T-helper 1 cell (primary cell): ENCODE results near the gene SLC38A4.
"Not testable (repeated sequence)": the region's sequence is repeated elsewhere in the genome, so short reads cannot be mapped to it uniquely, and the experiment has no call there.

Source experiments
- DNase-seq, 5 donors: peaks; one replicate each; pipeline ENCODE4 v3.0.0-alpha.2; 2012 to 2020
- total RNA-seq, 4 donors: gene quantifications; one replicate each; lab custom pipeline; 2026; lab: John Stamatoyannopoulos, UW

The SLC38A4 gene, protein sequence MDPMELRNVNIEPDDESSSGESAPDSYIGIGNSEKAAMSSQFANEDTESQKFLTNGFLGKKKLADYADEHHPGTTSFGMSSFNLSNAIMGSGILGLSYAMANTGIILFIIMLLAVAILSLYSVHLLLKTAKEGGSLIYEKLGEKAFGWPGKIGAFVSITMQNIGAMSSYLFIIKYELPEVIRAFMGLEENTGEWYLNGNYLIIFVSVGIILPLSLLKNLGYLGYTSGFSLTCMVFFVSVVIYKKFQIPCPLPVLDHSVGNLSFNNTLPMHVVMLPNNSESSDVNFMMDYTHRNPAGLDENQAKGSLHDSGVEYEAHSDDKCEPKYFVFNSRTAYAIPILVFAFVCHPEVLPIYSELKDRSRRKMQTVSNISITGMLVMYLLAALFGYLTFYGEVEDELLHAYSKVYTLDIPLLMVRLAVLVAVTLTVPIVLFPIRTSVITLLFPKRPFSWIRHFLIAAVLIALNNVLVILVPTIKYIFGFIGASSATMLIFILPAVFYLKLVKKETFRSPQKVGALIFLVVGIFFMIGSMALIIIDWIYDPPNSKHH
- total RNA-seq = 0 reads per million in 4 donors

DNA sequence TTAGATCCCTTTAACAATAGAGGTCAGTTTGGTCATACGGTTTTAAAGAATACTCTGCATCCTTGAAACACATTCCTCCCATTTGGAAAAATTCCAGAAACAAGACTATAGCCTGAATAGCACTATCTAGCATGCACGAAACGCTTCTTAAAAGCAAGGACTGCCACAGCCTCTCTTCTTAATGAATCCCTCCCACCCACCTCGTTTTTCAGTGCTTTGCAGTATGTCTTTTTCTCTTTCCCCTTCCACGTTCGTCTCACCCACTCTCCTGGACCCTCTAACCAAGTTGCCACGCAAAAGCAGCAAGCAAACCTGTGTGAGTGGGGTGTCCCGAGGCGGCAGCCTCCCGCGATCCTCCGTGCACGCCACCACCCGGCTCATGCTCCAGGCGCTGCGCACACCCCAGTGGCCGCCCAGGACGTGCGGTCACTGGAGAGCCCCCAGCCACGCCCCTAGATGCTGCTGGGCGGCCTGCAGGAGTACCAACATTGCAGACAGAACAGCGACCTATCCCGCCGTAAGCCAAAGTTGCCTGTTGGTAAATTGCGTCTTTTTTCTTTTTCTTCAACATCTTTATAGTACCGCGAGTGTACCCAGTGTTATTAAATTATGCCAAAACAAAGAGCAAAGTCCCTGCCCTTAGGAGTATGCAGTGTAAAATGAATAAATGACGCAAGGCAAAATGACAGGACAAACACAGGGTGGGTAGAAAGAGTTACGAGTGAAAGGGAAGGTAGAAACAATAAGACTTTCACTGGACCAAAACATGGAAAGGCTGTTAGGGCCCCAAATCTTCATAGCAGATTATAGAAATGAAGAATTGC is at the start of gene SLC38A4:
Gene SLC38A4, minus strand, starts transcription at position 407 of the 824 bp plus-strand sequence. CDS start 32,926 bp downstream, outside the sequence.
- no peak for DNase-seq

DNA sequence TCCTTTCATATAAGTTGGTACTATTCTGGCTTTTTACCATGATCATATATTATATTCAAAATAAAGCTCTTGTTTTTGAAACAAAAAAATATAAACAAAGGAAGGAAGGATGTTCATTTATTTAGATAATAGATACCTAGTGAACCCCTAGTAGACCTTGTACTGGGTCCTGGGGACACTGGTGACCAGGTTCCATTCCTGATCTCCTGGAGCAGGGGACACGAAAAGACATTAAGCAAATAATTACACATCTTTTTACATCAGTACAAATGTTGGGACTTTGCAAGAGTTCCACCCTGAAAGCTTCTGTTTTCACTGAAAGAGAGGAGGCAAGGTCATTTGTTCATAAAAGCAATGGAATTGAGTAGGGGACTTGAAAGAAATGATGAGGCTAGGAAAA is 49.3 kb upstream of the SLC38A4 start:
- no peak for DNase-seq

DNA sequence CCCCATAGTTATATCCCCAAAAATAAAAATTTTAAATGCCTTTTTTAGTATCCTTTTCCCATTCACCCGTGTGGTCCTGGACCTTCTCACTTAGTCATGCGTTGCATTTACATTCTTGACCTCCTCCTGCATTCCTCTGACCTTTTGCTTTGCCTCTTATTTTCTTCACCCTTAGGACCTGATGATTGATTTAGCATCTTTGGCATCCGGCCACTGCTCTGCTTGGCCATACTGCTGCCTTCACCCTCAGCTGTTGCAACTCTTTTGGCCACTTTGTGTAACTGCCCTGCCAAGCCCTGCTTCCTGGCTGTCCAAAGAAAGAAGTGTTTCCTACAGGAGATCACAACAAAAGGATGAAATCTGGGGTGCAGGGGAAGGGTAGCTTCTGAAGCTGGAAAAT is 48.8 kb upstream of the SLC38A4 start:
- DNase-seq = no peak

GRCh38 chr12:46872135-46872534 is 46.3 kb upstream of the SLC38A4 start:
- DNase-seq = no peak

- DNase-seq = no peak
These were observed 39.5 kb upstream of the SLC38A4 start for GRCh38 chr12:46865311-46865710.

DNA sequence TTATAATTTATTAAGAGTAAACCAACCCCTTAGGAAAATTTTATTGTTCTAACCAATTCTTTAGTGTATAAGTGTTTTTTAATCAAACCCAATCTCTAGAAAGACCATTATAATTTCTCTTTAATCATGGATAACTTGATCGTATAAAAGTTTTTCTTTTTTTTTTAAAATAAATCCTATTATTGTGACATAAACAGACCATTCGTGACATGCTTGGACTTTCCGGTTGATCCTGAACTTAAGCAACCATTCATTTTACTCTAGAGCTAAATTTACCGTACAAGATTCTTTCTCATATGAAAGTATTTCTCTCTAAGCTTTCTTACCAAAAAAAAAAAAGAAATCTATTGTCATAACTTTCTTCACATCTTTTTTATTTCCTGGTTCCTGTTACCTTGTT is 32.6 kb upstream of the SLC38A4 start:
- DNase-seq = no peak

- no peak for DNase-seq
These were observed 31.7 kb upstream of the SLC38A4 start for GRCh38 chr12:46857486-46857885.

DNA sequence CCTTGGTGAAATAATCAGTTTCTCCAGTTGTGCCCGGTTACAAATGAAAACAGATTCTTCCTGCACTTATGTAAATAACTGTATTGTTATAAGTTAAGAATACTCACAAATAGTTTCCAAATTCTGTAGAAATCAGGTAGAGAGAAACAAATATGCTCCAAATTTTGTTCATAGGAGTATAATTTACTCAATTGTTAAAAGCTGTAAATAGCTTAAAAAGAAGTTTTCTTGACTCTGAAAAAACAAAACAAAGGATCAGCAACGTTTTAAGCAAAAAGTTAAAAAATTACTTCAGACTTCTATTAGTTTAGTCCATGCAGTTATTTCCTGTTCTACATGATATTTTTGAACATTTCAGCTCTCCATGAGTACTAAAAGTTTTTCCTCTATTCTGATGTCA is 30.0 kb upstream of the SLC38A4 start:
- no peak for DNase-seq

- not testable (repeated sequence) for DNase-seq
These were observed 28.4 kb upstream of the SLC38A4 start for GRCh38 chr12:46854188-46854587.

DNA sequence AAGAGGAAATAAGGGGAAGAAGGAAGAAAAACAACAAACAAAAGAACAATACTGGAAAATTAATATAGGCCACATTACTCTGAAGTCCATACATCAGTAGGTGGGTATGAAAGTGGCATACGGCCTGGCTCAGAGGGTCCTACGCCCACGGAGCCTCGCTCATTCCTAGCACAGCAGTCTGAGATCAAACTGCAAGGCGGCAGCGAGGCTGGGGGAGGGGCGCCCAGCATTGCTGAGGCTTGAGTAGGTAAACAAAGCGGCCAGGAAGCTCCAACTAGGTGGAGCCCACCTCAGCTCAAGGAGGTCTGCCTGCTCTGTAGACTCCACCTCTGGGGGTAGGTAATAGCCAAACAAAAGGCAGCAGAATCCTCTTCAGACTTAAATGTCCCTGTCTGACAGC is 23.0 kb upstream of the SLC38A4 start:
- not testable (repeated sequence) for DNase-seq

- DNase-seq = no peak
These were observed 21.2 kb upstream of the SLC38A4 start for GRCh38 chr12:46847001-46847400.

- no peak for DNase-seq
These were observed 18.0 kb upstream of the SLC38A4 start for GRCh38 chr12:46843811-46844210.

DNA sequence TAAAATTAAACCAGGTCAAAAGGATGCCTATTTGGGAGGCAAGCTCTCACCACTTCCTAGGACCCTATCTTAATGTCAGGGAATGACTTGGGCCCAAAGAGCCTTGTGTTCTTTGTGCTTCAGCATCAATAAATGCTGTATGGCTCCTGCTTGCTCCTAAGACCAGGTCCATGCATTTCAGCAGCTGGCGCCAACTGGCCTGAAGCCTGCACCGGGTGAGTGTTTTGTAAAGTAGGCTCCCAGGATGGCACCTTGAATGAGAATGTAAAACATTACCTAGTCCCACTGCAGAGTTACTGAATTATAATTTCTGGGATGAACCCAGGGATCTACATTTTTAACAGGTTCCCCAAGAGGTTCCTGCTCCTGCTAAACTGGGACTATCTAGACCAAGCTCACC is 16.1 kb upstream of the SLC38A4 start:
- DNase-seq = no peak

DNA sequence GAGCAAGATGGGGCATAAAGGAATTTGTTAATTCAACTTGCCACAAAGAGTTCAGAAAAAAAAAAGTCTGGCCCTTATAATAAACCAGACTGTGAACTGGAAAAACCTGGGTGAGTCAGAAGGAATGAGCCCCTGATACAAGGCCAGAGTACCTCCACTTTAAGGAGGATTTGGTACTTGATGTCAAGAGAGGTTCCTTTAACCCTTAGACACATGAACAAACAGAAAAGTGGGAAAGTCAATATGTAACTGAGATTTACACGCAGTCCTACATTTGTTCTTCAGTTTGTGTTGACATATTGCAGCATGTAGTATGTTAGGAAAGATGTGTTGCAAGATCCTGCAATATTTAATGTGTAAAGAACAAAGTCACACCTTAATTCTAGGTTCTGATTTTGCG is 14.2 kb upstream of the SLC38A4 start:
- DNase-seq = no peak

- no peak for DNase-seq
These were observed 13.4 kb upstream of the SLC38A4 start for GRCh38 chr12:46839232-46839631.

- no peak for DNase-seq
These were observed 10.0 kb upstream of the SLC38A4 start for GRCh38 chr12:46835785-46836184.

DNA sequence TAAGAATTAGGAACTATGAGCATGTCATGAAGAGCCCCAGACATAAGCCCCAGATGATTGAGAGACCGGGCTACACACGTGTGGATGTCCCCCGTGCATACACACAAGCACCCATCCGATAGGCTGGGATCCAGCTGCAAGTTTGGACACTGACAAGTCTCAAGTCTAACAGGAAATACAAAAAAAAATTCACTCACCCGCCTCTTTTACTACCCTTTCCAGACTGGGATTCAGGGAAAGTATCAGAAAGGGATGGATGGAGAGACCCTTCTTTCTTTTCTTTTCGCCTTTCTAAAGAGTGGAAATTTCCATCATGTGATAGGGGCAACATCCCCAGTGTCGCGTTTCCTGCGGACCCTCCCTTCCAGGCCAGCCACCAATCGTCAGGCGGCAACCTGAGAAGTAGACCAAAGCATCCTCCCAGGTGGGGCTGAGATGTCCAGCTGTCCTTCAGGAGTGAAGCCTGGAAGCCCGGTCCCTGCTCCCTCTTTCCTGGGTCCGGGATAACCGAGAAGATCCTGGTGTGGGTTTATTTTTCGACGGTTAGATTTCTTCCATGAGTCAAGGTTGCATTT is 6.4 kb upstream of the SLC38A4 start:
- DNase-seq = no peak

- no peak for DNase-seq
These were observed 5.7 kb upstream of the SLC38A4 start for GRCh38 chr12:46831335-46832129.

GRCh38 chr12:46830731-46831334 is 5.0 kb upstream of the SLC38A4 start:
- DNase-seq = no peak

GRCh38 chr12:46824709-46825108 is 1.1 kb downstream of the SLC38A4 start:
- DNase-seq = no peak

GRCh38 chr12:46818642-46819041 is 7.2 kb downstream of the SLC38A4 start:
- DNase-seq = no peak

GRCh38 chr12:46815809-46816208 is 10.0 kb downstream of the SLC38A4 start:
- DNase-seq = no peak
